Activated CD8-positive, alpha-beta T cell treated with anti-CD3 and anti-CD28 coated beads, Interleukin-2, amount 10 ng/mL, durations not matched to agents 7 days and 5 days (primary cell): Measurements from ENCODE around the gene C1orf53. TPM values are rescaled to one million over a fixed set of nuclear protein-coding genes. Genes with fewer than 3 reads are reported as not detected.
"Not testable (repeated sequence)": the region's sequence is repeated elsewhere in the genome, so short reads cannot be mapped to it uniquely, and the experiment has no call there.

Source experiments
- ATAC-seq: fragments of 150-1000 bp; cut with Tn5 transposase; one replicate; pipeline ENCODE4 v1.10.0; 2021; ENCODE audit warnings: moderate library complexity
- CTCF ChIA-PET: fragments of 350-600 bp; sonication (Branson Sonifier 250); formaldehyde crosslinking; loops from one replicate; lab custom pipeline; 2021; ENCODE audit warnings: antibody characterized with exemption; lab: Charles Lee
- POLR2A ChIA-PET: fragments of 350-600 bp; sonication (Branson Sonifier 250); formaldehyde crosslinking; loops from one replicate; lab custom pipeline; 2021; ENCODE audit warnings: antibody characterized with exemption; lab: Charles Lee
- DNase-seq: peaks from one replicate; pipeline ENCODE4 v3.0.0-alpha.2; 2020
- H3K27ac Mint-ChIP-seq: one replicate; pipeline ENCODE4 v1.8.0; 2021; ENCODE audit warnings: mild to moderate bottlenecking, mixed read lengths
- H3K27me3 Mint-ChIP-seq: one replicate; pipeline ENCODE4 v1.8.0; 2021; ENCODE audit warnings: low read depth, mixed read lengths
- H3K36me3 Mint-ChIP-seq: one replicate; pipeline ENCODE4 v1.8.0; 2021; ENCODE audit warnings: low read depth, mixed read lengths
- H3K4me1 Mint-ChIP-seq: one replicate; pipeline ENCODE4 v1.8.0; 2021; ENCODE audit warnings: low read depth, mixed read lengths
- H3K4me3 Mint-ChIP-seq: one replicate; pipeline ENCODE4 v1.8.0; 2021; ENCODE audit warnings: mild to moderate bottlenecking, mixed read lengths
- H3K9me3 Mint-ChIP-seq: one replicate; pipeline ENCODE4 v1.8.0; 2022; ENCODE audit warnings: mixed read lengths; ENCODE audit not compliant: insufficient read depth
- total RNA-seq, 2 experiments: library from RNA; stranded (reverse); gene quantifications; one replicate each; pipeline ENCODE4 v1.2.3, GENCODE V29; 2021

C1orf53 gene
- total RNA-seq, 2 experiments from 2014 or later = 0.68 to 0.97 TPM

- H3K27me3 Mint-ChIP-seq = peaks cover 55% of the 10 kb centered on the region
- ChIA-PET POLR2A (no interaction called here), CTCF (interaction anchor here (0.6 to 2.2 kb wide), 15 partner anchors 9 to 408 kb away, joined by 3 to 12 read pairs (median 6); partner anchors contain the start of gene C1orf53)
- no peak overlapping the region for H3K4me3 Mint-ChIP-seq
- H3K36me3 Mint-ChIP-seq = peaks cover 4% of the 10 kb centered on the region
- H3K9me3 Mint-ChIP-seq = no peaks in the 10 kb centered on the region
- H3K4me1 Mint-ChIP-seq = peaks cover 33% of the 10 kb centered on the region
- DNase-seq (peak; percentile 63), ATAC-seq (peak; percentile 43)
- no peak overlapping the region for H3K27ac Mint-ChIP-seq
Measured at GRCh38 chr1:197924516-197925123, 22.2 kb downstream of the C1orf53 start.

- Mint-ChIP-seq H3K9me3 (no peaks in the 10 kb centered on the region), H3K4me3 (peak overlapping the region; percentile 71), H3K4me1 (peaks cover 14% of the 10 kb centered on the region), H3K27ac (no peak overlapping the region), H3K27me3 (peaks cover 34% of the 10 kb centered on the region), H3K36me3 (peaks cover 2% of the 10 kb centered on the region)
- ATAC-seq (no peak), DNase-seq (no peak)
- ChIA-PET POLR2A (no interaction called here), CTCF (interaction anchor here (1.1 to 2.0 kb wide), 3 partner anchors 59 to 406 kb away, joined by 3 to 7 read pairs (median 5); no protein-coding TSS in a partner anchor)
Measured at GRCh38 chr1:197927908-197928665, 25.7 kb downstream of the C1orf53 start.

GRCh38 chr1:197928849-197929336 lies 26.5 kb downstream of the C1orf53 start:
- ATAC-seq (peak; percentile 92), DNase-seq (peak; percentile 66)
- Mint-ChIP-seq H3K4me3 (peak overlapping the region; percentile 71), H3K36me3 (peaks cover 2% of the 10 kb centered on the region), H3K27me3 (peaks cover 38% of the 10 kb centered on the region), H3K27ac (peak overlapping the region; percentile 35), H3K9me3 (no peaks in the 10 kb centered on the region), H3K4me1 (peaks cover 14% of the 10 kb centered on the region)
- ChIA-PET POLR2A (no interaction called here), CTCF (no interaction called here)

GRCh38 chr1:197933016-197933415 lies 30.6 kb downstream of the C1orf53 start:
- ATAC-seq (no peak), DNase-seq (no peak)
- Mint-ChIP-seq H3K36me3 (peaks cover 2% of the 10 kb centered on the region), H3K9me3 (no peaks in the 10 kb centered on the region), H3K27ac (no peak overlapping the region), H3K4me3 (no peak overlapping the region), H3K27me3 (peaks cover 30% of the 10 kb centered on the region), H3K4me1 (peaks cover 7% of the 10 kb centered on the region)
- POLR2A ChIA-PET = no interaction called here
- CTCF ChIA-PET = interaction anchor here (0.8 to 2.4 kb wide), 2 partner anchors 9 to 20 kb away, joined by 3 to 12 read pairs; no protein-coding TSS in a partner anchor

GRCh38 chr1:197933647-197934046 lies 31.2 kb downstream of the C1orf53 start:
- ChIA-PET CTCF (interaction anchor here (0.9 to 2.4 kb wide), 2 partner anchors 9 to 21 kb away, joined by 3 to 12 read pairs; no protein-coding TSS in a partner anchor), POLR2A (no interaction called here)
- Mint-ChIP-seq H3K27ac (no peak overlapping the region), H3K4me3 (no peak overlapping the region), H3K9me3 (no peaks in the 10 kb centered on the region), H3K36me3 (peaks cover 2% of the 10 kb centered on the region), H3K4me1 (peaks cover 3% of the 10 kb centered on the region), H3K27me3 (peaks cover 27% of the 10 kb centered on the region)
- DNase-seq (no peak), ATAC-seq (no peak)

GRCh38 chr1:197937381-197937780 lies 35.0 kb downstream of the C1orf53 start:
- ChIA-PET CTCF (interaction anchor here (0.8 kb wide), 1 partner anchor 13 kb away, joined by 3 read pairs; no protein-coding TSS in a partner anchor), POLR2A (no interaction called here)
- Mint-ChIP-seq H3K27me3 (peaks cover 18% of the 10 kb centered on the region), H3K27ac (no peak overlapping the region), H3K36me3 (no peaks in the 10 kb centered on the region), H3K9me3 (no peaks in the 10 kb centered on the region), H3K4me3 (no peak overlapping the region), H3K4me1 (no peaks in the 10 kb centered on the region)
- no peak for ATAC-seq
- DNase-seq = no peak

GRCh38 chr1:197937892-197938291 lies 35.5 kb downstream of the C1orf53 start:
- no peak for ATAC-seq
- CTCF ChIA-PET = interaction anchor here (0.8 kb wide), 1 partner anchor 14 kb away, joined by 3 read pairs; no protein-coding TSS in a partner anchor
- peaks cover 17% of the 10 kb centered on the region for H3K27me3 Mint-ChIP-seq
- H3K36me3 Mint-ChIP-seq = no peaks in the 10 kb centered on the region
- H3K9me3 Mint-ChIP-seq = no peaks in the 10 kb centered on the region
- no peaks in the 10 kb centered on the region for H3K4me1 Mint-ChIP-seq
- no peak for DNase-seq
- no peak overlapping the region for H3K4me3 Mint-ChIP-seq
- no peak overlapping the region for H3K27ac Mint-ChIP-seq
- POLR2A ChIA-PET = no interaction called here

- H3K27ac Mint-ChIP-seq, POLR2A ChIA-PET, H3K27me3 Mint-ChIP-seq, ATAC-seq, H3K4me1 Mint-ChIP-seq, H3K9me3 Mint-ChIP-seq, H3K4me3 Mint-ChIP-seq, DNase-seq, H3K36me3 Mint-ChIP-seq, CTCF ChIA-PET: not testable (repeated sequence)
Measured at GRCh38 chr1:197939159-197939980, 36.9 kb downstream of the C1orf53 start.

GRCh38 chr1:197942042-197942441 lies 39.6 kb downstream of the C1orf53 start:
- Mint-ChIP-seq H3K36me3 (peaks cover 2% of the 10 kb centered on the region), H3K27ac (no peak overlapping the region), H3K27me3 (peaks cover 4% of the 10 kb centered on the region), H3K9me3 (peaks cover 3% of the 10 kb centered on the region), H3K4me1 (no peaks in the 10 kb centered on the region), H3K4me3 (no peak overlapping the region)
- ChIA-PET CTCF (interaction anchor here (0.9 kb wide), 1 partner anchor 23 kb away, joined by 3 read pairs; no protein-coding TSS in a partner anchor), POLR2A (interaction anchor here (0.7 kb wide), 1 partner anchor 46 kb away, joined by 3 read pairs; no protein-coding TSS in a partner anchor)
- no peak for DNase-seq
- no peak for ATAC-seq

GRCh38 chr1:197944485-197944884 lies 42.1 kb downstream of the C1orf53 start:
- POLR2A ChIA-PET = no interaction called here
- H3K27ac Mint-ChIP-seq = no peak overlapping the region
- CTCF ChIA-PET = no interaction called here

More at GRCh38 chr1:197944485-197944884, 42.1 kb downstream of the C1orf53 start:
- Mint-ChIP-seq H3K9me3 (peaks cover 3% of the 10 kb centered on the region), H3K4me3 (no peak overlapping the region), H3K36me3 (peaks cover 9% of the 10 kb centered on the region), H3K27me3 (no peaks in the 10 kb centered on the region), H3K4me1 (peaks cover 21% of the 10 kb centered on the region)
- DNase-seq (no peak), ATAC-seq (no peak)
